ENCODE results near the gene CXCL10.
"Not testable (repeated sequence)": the region's sequence is repeated elsewhere in the genome, so short reads cannot be mapped to it uniquely, and the experiment has no call there.

CXCL10 gene

GRCh38 chr4:76023389-76023788 lies at the start of gene CXCL10:
Gene CXCL10, minus strand, starts transcription at chr4:76023497. Its CDS starts 66 bp downstream, at chr4:76023431.
- no peak for DNase-seq (ENCODE audit: low spot score)

GRCh38 chr4:76072760-76073159 lies 49.5 kb upstream of the CXCL10 start:
- DNase-seq (ENCODE audit: low spot score) = no peak

DNA sequence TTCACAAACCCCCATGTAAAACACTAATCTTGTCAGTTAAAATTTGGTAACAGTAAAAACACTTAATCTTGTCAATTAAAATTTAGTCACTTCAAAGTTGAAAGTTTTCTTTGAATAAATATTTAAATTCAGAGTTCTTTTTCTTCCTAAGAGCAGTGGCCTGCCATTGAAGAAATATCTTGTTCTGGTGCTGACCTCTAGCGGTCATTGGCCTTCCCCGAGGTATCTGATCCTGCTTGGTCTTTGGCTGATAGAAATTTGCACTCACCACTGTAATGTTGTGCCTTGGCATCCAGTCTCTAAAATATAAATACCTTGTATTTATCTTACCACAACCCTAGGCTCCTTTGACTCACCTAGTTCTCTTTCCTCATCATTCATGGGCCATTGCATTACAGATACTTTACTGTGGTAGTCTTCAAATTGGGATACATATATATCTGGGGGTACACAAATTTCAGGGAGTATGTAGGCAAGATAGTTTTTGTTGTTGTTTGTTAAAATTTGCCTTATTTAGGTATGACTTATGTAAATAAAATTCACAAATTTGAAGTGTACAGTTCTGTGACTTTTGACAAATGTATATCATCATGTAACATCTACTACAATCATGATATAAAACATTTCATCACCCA lies 44.5 kb upstream of the CXCL10 start:
- DNase-seq (ENCODE audit: low spot score) = peak; percentile 83

DNA sequence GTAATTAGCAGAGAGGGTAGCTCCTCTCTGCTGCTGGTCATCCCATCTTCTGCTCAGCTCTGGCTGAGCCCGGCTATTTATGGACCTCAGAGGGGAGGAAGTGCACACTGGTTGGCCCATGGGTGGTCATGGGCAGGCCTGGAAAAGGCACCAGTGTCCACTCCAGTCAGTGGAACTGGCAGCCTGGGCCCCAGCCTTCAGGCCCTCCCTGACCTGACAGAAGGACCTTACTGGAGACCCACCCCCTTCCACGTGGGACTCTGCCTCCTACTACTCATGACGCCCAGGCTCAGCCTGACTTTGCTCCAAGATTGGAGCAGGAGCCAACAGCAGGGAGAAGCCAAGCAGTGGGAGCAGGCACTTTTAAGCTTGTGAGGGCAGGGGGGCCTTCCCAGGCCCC lies 43.2 kb upstream of the CXCL10 start:
- DNase-seq (ENCODE audit: low spot score) = no peak

DNA sequence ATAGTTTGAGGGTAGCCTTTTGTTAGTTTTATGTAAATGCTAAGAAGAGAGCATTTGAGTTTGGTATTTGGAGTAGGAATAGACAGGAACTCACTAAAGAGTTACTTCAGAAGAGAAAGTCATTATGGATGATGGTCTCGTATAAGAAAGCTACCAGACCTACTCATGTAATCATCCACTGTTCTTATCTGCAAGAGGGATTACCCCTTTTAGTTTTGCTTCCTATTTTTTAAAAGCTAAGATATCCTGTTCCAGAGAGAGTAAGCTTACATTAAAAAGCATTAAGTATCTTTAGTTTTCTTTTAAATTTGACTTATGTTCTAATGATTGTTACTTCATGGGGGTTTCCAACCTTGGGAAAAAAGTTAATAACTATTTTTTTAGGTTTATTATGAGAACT lies 38.7 kb upstream of the CXCL10 start:
- DNase-seq (ENCODE audit: low spot score) = no peak

DNA sequence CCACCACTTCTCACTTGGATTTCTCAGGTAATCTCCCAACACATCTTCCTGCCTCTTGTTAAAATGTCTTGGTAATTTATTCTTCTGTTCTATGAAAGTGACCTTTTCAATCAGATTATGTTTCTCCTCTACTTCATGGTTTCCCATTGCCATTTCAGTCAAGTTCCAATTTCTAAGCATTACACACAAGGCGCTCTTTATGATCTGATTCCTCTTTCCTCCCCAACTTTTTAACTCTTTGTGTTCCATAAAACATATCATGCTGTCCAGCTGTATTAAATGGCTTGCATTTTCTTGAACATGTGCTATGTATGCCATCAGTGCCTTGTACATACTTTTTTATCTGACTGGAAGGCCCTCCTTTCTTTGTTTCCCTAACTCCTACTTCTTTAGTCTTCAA lies 38.1 kb upstream of the CXCL10 start:
- no peak for DNase-seq (ENCODE audit: low spot score)

- DNase-seq (ENCODE audit: low spot score) = no peak
Observed at GRCh38 chr4:76060506-76060905, 37.2 kb upstream of the CXCL10 start.

DNA sequence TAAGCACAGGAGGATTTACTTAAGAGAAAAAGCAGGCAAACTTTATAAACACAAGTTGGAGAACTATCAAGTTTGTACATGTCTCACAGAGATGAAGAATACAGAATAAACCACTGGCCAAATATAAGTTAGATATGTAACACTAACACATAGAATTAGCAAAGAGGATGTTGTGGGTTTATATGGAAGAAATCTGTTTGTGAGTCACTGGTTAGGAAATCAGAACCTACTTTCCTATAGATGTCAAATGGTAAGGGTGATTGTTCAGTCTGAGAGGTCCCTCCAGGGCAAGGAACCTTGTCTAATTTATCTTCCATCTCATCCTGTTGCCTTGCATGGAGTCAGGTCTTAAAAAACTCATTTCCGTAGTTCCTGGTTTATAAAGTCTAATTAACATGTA lies 36.5 kb upstream of the CXCL10 start:
- DNase-seq (ENCODE audit: low spot score) = no peak

GRCh38 chr4:76058888-76059426 lies 35.7 kb upstream of the CXCL10 start:
- no peak for DNase-seq (ENCODE audit: low spot score)

DNA sequence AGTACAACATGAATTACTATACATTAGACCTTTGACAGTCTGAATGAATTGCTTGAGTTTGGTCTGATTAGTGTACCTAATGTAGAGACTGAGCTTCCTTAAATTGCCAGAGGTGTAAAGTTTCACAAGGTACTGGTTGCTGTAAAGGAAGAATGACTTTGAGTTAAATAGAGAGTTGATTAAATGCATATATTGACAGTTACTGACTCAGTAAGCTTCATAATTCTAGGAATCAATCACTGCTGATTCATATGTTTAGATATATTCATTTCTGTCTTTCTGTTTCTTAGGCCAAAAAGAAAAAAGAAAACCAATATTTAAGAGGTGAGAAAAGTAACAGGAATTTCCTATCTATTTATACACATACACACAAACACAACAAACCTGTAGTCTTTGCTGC lies 35.0 kb upstream of the CXCL10 start:
- no peak for DNase-seq (ENCODE audit: low spot score)

DNA sequence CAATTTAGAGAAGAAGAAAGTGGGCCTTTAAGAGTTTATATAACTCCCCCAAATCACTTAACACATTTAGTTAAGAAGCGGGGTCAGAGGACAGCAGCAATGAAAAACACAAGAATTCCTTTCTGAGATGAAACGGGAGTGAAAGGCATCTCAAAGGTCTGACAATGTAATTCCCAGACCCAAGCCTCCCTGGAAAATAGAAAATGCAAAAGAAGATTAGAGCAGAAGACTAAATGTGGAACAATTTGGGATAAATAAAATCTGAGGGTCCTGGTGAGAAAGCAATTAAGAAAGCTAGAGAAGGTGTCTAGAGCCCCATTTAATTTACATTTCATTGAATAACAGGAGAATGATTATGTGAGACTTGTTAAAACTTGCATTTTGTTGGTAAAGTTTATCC lies 32.1 kb upstream of the CXCL10 start:
- DNase-seq (ENCODE audit: low spot score) = no peak

DNA sequence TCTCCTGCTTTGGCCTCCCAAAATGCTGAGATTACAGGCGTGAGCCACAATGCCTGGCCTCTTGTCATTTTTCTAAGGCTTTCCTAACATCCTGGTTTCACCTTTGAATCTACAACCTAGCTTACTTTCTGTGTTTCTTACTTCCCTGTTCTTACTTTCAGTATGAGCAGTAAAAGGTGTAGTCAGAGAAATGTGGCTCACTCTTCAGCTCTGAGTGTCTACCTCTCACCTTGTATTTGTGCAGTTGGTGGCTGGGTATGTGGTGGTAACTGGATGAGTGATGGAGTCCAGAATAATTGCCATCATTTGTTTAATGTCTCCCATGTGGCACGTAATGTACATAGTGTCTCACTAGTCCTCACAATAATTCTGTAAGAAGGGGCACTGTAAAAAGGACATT lies 31.7 kb upstream of the CXCL10 start:
- peak; percentile 19 for DNase-seq (ENCODE audit: low spot score)

- no peak for DNase-seq (ENCODE audit: low spot score)
Observed at GRCh38 chr4:76053730-76054129, 30.4 kb upstream of the CXCL10 start.

- DNase-seq (ENCODE audit: low spot score) = not testable (repeated sequence)
Observed at GRCh38 chr4:76050560-76051050, 27.3 kb upstream of the CXCL10 start.

DNA sequence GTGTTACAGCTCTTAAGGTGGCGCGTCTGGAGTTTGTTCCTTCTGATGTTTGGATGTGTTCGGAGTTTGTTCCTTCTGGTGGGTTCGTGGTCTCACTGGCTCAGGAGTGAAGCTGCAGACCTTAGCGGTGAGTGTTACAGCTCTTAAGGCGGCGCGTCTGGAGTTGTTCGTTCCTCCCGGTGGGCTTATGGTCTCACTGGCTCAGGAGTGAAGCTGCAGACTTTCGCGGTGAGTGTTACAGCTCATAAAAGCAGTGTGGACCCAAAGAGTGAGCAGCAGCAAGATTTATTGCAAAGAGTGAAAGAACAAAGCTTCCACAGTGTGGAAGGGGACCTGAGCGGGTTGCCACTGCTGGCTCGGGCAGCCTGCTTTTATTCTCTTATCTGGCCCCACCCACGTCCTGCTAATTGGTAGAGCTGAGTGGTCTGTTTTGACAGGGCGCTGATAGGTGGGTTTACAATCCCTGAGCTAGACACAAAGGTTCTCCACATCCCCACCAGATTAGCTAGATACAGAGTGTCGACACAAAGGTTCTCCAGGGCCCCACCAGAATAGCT lies 26.6 kb upstream of the CXCL10 start:
- not testable (repeated sequence) for DNase-seq (ENCODE audit: low spot score)

DNA sequence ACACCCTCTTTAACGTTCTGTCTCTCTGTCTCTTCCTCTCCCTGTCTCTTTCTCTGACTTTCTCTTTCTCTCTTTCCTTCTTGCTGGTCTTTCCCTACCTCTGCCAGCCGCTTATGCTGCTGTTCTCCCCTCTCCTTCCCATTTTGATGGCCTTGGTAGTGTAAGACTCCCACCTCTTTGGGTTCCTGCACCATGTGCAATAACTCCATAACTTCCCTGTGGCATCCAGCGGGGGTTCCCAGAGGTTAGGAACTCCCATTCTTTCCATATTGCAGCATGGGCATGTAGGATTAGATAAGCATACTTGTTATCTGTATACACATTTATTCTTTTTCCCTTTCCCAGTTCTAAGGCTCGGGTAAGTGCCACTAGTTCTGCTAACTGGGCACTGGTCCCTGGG lies 21.4 kb upstream of the CXCL10 start:
- DNase-seq (ENCODE audit: low spot score) = not testable (repeated sequence)

GRCh38 chr4:76043306-76043705 lies 20.0 kb upstream of the CXCL10 start:
- not testable (repeated sequence) for DNase-seq (ENCODE audit: low spot score)

DNA sequence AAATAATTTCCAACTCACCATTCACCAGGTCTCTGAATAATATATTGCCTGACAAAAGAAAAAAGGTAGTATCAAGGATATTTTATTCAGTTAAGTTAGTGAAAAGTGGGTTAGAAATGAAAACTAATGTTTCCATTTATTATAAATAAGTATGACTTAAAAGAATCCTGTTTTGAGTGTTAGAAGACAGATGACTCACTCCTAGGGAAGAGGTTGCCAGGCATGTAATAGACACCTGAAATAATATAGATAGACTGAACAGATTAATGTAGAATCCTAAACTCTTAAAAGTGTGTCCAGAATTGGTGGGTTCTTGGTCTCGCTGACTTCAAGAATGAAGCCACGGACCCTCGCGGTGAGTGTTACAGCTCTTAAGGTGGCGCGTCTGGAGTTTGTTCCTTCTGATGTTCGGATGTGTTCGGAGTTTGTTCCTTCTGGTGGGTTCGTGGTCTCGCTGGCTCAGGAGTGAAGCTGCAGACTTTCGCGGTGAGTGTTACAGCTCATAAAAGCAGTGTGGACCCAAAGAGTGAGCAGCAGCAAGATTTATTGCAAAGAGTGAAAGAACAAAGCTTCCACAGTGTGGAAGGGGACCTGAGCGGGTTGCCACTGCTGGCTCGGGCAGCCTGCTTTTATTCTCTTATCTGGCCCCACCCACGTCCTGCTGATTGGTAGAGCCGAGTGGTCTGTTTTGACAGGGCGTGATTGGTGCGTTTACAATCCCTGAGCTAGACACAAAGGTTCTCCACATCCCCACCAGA lies 19.1 kb upstream of the CXCL10 start:
- not testable (repeated sequence) for DNase-seq (ENCODE audit: low spot score)

GRCh38 chr4:76036855-76037254 lies 13.6 kb upstream of the CXCL10 start:
- no peak for DNase-seq (ENCODE audit: low spot score)

DNA sequence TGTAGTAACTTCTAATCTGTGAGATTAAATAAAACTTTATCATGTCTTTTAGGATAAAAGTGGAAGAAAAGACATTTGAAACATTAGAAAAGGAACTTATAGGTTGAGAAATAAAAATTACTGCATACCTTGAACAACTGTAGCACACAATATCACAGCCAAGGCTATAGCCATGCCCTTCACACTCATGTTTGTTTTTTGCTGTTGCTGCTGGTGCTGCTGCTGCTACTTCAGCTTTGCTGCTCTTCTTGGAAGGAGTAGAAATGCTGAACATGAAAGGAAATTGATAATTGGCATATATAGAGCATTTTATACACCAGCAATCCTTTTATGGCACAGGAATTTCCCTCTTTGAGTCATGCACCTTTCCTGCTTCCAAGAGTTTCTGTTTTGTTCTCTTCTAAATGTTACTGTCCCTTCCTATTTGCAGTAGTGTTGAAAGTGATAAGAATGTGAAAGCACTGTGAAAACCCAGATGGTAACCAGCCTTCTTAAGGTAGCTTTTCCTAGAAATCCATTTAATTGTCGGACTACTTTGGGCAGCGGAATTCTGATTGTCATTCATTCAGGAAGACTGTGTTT lies 12.6 kb upstream of the CXCL10 start, which contains the start of gene CXCL11:
CXCL11 (minus strand) TSS at position 272 of the 582 bp plus-strand sequence; CDS start at position 189, 83 bp downstream.
- peak; percentile 24 for DNase-seq (ENCODE audit: low spot score)

DNA sequence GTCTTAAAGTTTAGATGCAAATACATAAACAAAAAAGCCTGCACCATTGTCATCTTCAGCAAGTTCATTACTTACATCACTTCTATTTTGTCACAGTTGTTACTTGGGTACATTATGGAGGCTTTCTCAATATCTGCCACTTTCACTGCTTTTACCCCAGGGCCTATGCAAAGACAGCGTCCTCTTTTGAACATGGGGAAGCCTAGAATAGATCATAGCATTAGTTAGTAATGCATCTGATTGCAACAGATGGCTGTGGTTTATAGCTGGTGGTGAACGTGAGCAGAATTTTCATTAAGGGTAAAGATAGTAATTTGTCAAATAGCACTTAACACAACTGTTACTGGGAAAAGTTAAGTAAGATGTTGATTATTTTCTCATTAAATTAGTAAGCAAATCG lies 11.8 kb upstream of the CXCL10 start:
- DNase-seq (ENCODE audit: low spot score) = peak; percentile 59

GRCh38 chr4:76029300-76029699 lies 6.0 kb upstream of the CXCL10 start:
- DNase-seq (ENCODE audit: low spot score) = no peak

All from NAMALWA (cell line).